LNCaP clone FGC (cell line): ENCODE results near the gene SAMSN1.

ENCODE experiments used
- DNase-seq: peaks from one replicate; pipeline ENCODE4 v3.0.0-alpha.2; 2011; ENCODE audit warnings: low read depth
- H3K4me3 ChIP-seq: 2 replicates; pipeline ENCODE4 v1.5.1; 2011; ENCODE audit warnings: mild to moderate bottlenecking, low read depth, low read length, control low read depth
- CTCF ChIP-seq: IDR thresholded peaks from 2 replicates; pipeline ENCODE4 v1.5.1; 2012; ENCODE audit warnings: mild to moderate bottlenecking; ENCODE audit not compliant: control insufficient read depth, insufficient read depth; ENCODE audit errors: extremely low read depth

Gene SAMSN1

GRCh38 chr21:14491269-14491681 lies 54.8 kb downstream of the SAMSN1 start:
- DNase-seq: no peak
- no peak overlapping the region for H3K4me3 ChIP-seq

GRCh38 chr21:14488672-14489204 lies 57.4 kb downstream of the SAMSN1 start:
- no peak for TF ChIP-seq CTCF
- DNase-seq: no peak

More at GRCh38 chr21:14491269-14491681, 54.8 kb downstream of the SAMSN1 start:
- TF ChIP-seq CTCF: no peak

GRCh38 chr21:14487490-14488432 lies 58.4 kb downstream of the SAMSN1 start:
- DNase-seq: no peak
- no peak for TF ChIP-seq CTCF
- no peak overlapping the region for H3K4me3 ChIP-seq

More at GRCh38 chr21:14488672-14489204, 57.4 kb downstream of the SAMSN1 start:
- no peak overlapping the region for H3K4me3 ChIP-seq

- TF ChIP-seq CTCF: no peak
- no peak overlapping the region for H3K4me3 ChIP-seq
- DNase-seq: no peak
These were observed 59.2 kb downstream of the SAMSN1 start for GRCh38 chr21:14486869-14487268.

GRCh38 chr21:14484188-14485009 lies 61.7 kb downstream of the SAMSN1 start:
- H3K4me3 ChIP-seq: no peak overlapping the region
- DNase-seq: no peak
- TF ChIP-seq CTCF: no peak

- DNase-seq: no peak
- TF ChIP-seq CTCF: no peak
- H3K4me3 ChIP-seq: no peak overlapping the region
These were observed 62.8 kb downstream of the SAMSN1 start for GRCh38 chr21:14483296-14483695.
